Fibroblast of the conjunctiva (primary cell): Measurements from ENCODE around the gene S100A16.

ENCODE experiments used
- DNase-seq: peaks from one replicate; pipeline ENCODE4 v3.0.0-alpha.2; 2010; ENCODE audit warnings: low read depth

S100A16 gene

GRCh38 chr1:153636312-153636711, 23.4 kb upstream of the S100A16 start:
- no peak for DNase-seq

- no peak for DNase-seq
Observed at GRCh38 chr1:153635872-153636271, 22.9 kb upstream of the S100A16 start.

- DNase-seq, result peak; percentile 99
Observed at GRCh38 chr1:153633754-153634665, 21.1 kb upstream of the S100A16 start, which contains the start of gene CHTOP. TSS of gene CHTOP (plus strand) at chr1:153634066. CDS start at chr1:153636589, 2,523 bp downstream.

GRCh38 chr1:153633161-153633753, 20.3 kb upstream of the S100A16 start:
- DNase-seq, result no peak

GRCh38 chr1:153631047-153632022, 18.4 kb upstream of the S100A16 start:
- no peak for DNase-seq

- no peak for DNase-seq
Observed at GRCh38 chr1:153630384-153630783, 17.4 kb upstream of the S100A16 start.

GRCh38 chr1:153629971-153630370, 17.0 kb upstream of the S100A16 start:
- DNase-seq, result no peak

- DNase-seq, result no peak
Observed at GRCh38 chr1:153629343-153629665, 16.4 kb upstream of the S100A16 start.

GRCh38 chr1:153628638-153629342, 15.9 kb upstream of the S100A16 start:
- DNase-seq, result no peak

- DNase-seq, result no peak
Observed at GRCh38 chr1:153627715-153628626, 15.0 kb upstream of the S100A16 start, which contains the start of gene S100A1. TSS of gene S100A1 (plus strand) at chr1:153628434. CDS start at chr1:153630522, 2,088 bp downstream.

- DNase-seq, result peak; percentile 93
Observed at GRCh38 chr1:153626904-153627714, 14.2 kb upstream of the S100A16 start, which contains the start of gene S100A13. TSS of gene S100A13 (minus strand) at chr1:153627505. CDS start at chr1:153626472, 1,033 bp downstream.

GRCh38 chr1:153626477-153626903, 13.6 kb upstream of the S100A16 start:
- DNase-seq, result no peak

- DNase-seq, result no peak
Observed at GRCh38 chr1:153624965-153625611, 12.2 kb upstream of the S100A16 start.

GRCh38 chr1:153623101-153623500, 10.2 kb upstream of the S100A16 start:
- DNase-seq, result no peak

GRCh38 chr1:153619171-153619570, 6.2 kb upstream of the S100A16 start:
- DNase-seq, result no peak

GRCh38 chr1:153617663-153618062, 4.7 kb upstream of the S100A16 start:
- DNase-seq, result no peak

- no peak for DNase-seq
Observed at GRCh38 chr1:153616917-153617311, 4.0 kb upstream of the S100A16 start.

- no peak for DNase-seq
Observed at GRCh38 chr1:153616144-153616916, 3.4 kb upstream of the S100A16 start, which contains the start of gene S100A14. TSS of gene S100A14 (minus strand) at chr1:153616325. CDS start at chr1:153615858, 467 bp downstream.
